ENCODE data around the gene PLD4.

GRCh38 chr14:104891664-104892530 is 32.8 kb upstream of the PLD4 start:
- TF ChIP-seq SP1 (IDR thresholded peaks at IDR 0.05) (no peak), ELF4 (IDR thresholded peaks at IDR 0.05) (no peak), FOXM1 (IDR thresholded peaks at IDR 0.05; ENCODE audit: borderline replicate concordance) (no peak), SUZ12 (IDR thresholded peaks at IDR 0.05) (no peak), HDGF (IDR thresholded peaks at IDR 0.05; ENCODE audit: borderline replicate concordance) (no peak), CTBP1 (IDR thresholded peaks at IDR 0.05; ENCODE audit: borderline replicate concordance) (no peak), FOXK2 (IDR thresholded peaks at IDR 0.05) (no peak), NFRKB (IDR thresholded peaks at IDR 0.05) (no peak), FOXA1 (IDR thresholded peaks at IDR 0.05) (no peak), ARNT (IDR thresholded peaks at IDR 0.05) (no peak)
